ENCODE data around the gene IMMT.

The IMMT gene

DNA sequence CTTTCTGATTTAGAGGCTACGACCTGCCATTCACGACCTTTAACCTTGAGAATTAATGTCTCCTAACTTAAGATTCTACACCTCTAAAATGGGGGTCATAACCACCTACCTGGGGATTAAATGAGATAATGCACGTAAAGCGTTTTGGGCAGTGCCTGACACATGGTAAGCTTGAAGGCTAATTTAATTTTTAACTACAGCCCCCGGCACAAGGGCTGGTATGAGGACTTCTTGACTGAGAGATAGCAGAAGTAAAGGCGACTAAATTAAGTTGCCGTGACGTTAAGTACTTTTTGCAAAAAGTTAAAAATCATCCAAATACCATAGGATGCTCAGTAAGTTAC lies 4.5 kb upstream of the IMMT start:
- no peak for DNase-seq (ENCODE audit: low spot score)

DNA sequence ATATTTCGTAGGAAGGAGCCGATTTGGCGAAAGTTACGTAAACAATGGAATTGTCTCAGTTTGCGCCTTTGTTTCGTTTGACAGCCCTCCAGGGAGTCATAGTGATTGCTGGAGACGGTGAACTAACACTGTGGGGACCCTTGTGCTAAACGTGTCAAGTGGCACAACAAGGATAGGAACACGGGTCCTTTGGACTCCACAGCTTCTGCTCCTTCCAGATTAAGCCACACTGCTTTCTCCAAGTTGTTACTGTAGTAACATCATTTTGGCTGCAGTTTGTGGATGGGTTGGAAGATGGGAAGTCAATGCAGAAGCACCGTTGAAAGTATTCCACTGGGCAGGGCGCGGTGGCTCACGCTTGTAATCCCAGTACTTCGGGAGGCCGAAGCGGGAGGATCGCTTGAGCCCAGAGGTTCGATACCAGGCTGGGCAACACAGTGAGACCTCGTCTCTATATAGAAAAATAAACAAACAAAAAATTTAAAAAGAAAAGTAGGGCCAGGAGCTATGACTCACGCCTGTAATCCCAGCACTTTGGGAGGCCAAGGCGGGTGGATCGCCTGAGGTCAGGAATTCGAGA lies 636 bp upstream of the IMMT start:
- no peak for DNase-seq (ENCODE audit: low spot score)

DNA sequence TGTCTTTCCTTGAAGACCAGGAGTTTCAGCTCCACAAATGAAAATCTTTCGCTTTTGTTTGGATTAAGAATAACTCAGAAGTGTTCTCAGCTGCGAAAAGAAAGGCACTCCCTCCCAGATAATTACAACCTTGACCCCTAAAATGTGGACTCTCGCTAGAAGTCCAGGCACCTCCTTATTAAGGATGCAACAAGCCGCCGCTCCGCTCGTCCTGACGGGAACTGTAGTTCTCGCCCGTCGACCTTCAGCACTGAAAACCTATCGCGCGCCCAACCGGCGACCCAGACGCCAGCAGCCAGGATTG lies 559 bp downstream of the IMMT start:
- no peak for DNase-seq (ENCODE audit: low spot score)

DNA sequence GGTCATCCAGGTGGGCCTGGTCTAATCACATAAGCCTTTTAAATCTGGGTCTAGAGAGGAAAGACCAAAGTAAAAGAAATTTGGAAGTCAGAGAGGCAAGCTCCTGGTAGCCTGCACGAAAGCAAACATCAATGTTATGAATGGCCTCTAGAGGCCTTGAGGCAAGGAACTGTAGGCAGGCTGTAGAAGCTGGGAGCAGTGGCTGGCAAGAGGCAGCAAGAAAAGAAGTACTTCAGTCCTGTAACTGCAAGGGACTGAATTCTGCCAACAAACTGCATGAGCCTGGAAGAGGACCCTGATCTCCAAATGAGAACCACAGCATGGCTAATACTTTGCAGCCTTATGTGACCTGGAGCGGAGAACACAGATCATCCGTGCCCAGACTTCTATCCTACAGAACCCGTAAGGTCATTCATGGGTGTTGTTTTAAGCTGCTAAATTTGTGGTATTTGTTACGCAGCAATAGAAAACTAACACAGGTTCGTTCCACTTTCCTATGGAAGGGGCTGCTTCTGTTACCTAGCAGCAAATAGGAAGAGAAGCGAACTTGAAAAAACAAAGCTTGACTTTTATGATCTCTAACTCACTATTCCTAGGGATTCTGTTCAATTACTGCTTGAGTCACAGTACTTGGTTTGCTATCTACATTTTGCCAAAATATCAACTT lies 1.2 kb downstream of the IMMT start:
- DNase-seq (ENCODE audit: low spot score): no peak

DNA sequence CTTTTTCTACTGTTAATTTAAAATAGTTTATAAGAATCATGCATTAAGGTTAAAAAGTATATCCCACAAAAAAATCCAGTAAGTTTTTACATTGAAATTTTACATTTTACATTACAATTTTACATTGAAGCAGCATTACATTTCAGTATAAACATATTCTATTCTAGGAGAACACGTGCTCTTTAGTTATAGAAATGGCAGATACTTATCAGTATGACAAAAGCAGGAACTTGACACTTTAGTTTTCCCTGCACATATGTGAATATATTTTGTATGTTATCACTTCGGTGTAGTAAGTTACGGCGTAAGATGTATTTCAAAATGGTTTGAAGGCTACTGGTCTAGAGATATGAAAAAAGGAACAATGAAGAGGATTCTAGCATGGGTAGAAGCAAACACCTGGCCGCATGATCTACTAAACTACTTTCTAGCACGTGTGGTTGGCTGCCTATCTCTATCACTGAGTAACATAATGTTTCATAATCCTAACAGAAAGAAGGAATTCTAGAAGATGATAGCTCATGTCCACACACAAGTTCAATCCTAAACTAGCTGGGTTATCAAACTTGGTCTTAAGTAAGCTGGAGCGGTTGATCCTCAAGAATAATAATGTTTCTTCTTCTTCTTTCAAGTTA lies 5.4 kb downstream of the IMMT start:
- no peak for DNase-seq (ENCODE audit: low spot score)

DNA sequence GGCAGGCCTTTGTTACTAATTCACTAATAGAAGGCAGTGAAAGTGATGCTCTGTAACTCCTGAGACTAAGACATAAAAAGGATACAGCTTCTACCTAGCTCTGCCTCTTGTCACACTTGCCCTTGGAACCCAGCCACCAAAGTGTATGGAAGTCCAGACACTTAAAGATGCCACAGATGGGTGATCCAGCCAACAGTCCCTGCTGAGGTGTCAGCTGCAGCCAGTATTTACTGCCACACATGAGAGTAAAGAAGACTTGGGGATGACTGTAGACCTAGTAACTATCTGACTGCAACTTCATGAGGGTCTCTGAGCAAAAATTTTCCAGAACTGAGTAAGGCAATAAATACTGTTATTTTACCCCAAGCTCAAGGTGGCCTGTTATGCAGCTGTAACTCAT lies 8.8 kb downstream of the IMMT start:
- DNase-seq (ENCODE audit: low spot score): no peak

DNA sequence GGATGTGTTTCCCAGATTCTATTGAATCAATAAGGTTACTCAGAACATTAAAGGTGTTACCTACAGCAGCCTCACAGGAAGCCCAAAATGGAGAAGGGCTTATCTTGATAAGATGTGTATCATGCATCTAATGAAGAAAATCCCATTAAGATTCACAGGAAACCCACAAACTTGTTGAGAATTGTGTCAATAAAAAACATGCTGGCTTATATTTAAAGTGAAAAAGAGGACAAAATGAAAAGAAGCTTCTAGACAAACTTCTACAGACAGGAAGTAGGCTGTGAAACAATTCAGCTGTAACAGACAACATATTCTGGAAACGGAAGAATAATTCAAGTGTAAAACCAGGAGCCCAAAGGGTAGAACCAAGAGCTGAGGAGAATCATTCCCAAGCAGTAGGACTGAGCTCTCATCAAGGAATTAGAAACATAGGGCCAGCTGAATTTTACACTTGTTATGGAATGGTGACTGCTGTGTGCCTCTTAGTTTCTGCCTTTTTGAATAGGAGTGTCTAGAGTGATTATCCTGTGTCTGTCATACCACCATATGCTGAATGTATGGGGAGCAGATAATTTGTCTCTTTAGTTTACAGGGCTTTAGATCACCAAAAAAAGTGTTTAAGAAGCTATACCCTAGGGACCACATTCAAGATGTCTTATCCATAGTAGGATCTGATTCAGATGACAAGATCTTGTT lies 9.6 kb downstream of the IMMT start:
- no peak for DNase-seq (ENCODE audit: low spot score)

DNA sequence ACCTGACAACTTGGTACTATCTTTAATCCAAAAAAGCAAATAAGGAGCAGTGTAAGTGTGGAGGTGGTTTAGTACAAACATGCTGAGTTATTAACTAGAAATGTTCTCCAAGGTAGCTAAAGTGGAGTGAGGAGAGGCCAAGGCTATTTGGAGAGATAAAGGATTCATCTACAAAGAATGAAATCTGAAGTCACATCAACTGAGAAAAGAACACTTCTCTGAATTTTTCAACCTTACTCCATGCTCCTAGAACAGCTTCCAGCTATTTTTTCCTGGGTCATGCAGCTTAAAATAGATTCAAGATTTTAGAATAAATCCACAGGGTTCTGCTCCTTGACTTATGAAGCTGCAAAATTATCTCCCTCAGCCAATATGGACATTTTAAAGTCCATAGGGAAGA lies 18.7 kb downstream of the IMMT start:
- no peak for DNase-seq (ENCODE audit: low spot score)

DNA sequence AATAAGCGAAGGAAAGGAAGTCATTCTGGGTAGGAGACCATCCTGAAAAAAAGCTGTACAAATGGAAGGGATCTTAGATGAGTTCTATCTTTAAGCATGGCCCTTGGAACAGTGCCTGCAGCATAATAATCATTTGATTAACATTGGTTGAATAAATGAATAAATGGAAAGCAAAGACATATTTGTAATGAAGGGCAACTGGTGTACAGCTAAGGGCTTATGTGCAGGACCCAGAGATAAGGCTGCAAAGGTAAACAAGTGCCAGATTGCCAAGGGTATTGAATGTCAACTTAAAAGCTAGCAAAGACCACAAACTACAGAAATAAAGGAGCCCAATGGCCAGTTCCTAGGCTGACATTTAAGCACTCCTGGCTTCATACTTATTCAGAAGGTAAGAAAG lies 19.4 kb downstream of the IMMT start:
- no peak for DNase-seq (ENCODE audit: low spot score)

DNA sequence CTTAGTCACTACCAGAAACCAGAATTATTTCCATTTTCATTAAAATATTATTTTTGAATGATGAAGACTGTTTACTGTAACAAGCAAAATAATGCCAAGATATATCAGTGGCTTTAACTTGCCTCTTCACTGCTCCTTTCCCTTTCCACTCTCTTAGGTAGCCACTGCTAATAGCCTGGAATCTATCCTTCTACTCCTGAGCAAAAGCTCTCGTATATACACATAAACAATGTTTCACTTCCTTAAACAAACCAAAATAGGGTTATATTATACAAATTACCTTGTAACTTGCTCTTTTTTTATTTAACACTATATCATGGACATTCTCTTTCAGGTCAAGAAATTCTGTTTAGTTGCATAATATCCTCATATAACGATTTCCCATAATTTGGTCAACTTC lies 20.8 kb downstream of the IMMT start:
- no peak for DNase-seq (ENCODE audit: low spot score)

DNA sequence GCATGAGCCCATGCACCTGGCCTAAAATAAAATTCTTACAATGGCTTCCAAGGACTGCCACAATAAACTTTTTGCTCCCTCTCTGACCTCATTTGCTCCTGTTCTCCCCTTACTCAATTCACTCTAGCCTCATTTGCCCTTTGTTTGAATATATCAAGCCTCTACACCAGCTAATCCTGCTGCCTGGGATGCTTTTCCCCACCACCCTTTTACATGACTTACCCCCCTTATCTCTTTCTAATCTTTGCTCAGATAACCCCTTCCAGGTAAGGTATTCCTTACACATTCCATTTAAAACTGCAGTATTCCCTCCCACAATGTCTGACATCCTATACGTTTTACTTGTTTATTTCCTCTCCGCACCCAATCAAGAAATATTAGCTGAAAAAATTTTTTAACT lies 22.7 kb downstream of the IMMT start:
- DNase-seq (ENCODE audit: low spot score): no peak

DNA sequence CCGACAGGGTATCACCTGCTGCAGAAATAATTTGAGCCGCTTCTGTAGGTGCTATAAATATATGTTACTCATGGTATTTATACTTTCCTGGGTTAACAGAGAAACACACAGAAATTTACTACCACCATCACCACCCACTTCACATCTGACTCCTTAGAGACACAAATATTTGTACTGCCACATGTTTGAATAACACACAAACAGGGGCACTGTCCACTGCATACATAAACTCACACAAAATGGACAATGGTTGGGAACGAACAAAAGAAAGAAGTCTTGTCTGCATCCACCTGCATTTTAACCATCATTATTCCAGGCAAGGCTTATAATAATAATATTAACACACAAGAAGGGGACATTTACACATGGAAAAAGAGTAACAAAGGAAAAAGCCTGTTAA lies 24.0 kb downstream of the IMMT start:
- DNase-seq (ENCODE audit: low spot score): no peak

DNA sequence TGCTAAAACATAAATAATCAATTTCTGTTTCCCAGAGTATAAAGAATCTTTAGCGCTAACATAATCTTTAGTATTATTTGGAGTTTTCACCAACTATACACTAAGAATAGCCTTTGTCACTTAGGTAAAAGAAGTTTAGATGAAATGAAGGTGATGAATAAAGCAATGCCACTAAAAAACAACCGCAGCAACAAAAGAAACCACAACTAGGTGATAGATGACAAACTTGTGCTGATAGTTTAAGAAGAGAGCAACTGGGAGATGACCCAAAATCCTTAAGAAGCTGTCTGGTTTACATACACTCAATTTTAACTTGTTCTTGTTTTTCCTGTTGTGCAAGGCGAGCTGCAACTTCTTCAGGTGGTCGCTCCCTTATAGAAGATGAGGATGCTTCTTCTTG lies 24.8 kb downstream of the IMMT start:
- no peak for DNase-seq (ENCODE audit: low spot score)

DNA sequence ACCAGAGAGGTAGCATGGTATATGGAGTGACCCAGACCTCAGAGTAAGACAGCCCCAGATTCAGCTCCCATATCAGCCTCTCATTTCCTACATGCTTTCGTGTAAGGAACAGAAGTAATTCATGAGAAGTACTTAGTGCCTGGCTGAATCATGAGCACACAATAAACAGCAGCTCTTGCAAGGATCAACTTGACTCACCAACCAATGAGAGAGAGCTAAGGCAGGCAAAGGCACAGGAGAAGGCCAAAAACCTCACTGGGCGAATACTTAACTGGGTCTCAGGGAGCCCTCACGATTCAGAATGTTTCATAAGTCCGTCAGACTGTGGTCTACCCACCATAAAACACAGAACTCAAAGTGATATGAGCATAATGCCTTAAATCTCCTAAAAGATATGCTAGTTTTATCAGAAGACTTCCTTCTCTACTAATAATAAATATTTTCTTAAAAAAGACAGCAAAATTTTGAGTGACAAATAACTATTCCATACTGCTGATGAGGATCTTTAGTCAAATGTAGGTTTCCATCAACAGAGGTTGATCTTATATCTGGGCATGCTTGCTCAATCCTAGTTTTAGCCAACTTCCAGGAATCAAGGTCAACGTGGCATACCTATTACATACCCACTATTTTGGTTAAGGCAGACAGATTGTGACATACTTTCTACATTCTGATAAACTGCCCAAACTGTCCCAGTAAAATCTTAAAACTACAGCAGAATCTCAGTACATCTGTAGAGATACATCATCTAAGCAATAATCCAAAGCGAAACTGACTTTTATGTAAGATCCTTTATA lies 34.9 kb downstream of the IMMT start:
- DNase-seq (ENCODE audit: low spot score): no peak

DNA sequence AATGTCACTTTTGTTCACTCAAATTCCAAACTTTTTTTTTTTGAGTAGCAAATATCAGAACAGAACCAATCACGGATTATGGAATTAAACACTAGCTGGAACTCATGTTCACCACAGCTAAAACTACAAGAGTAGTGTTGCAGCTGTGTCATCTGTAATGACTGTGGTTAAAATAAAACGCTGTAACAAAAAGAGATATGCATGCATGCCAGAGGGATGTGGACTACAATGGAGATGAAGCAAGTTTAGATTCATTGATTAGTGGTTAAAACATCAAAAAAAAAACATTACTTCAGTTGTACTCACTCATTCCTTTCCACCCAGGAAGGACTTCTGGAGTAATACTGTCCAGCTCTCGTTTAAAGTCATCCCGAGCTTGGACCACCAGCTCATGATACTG lies 37.0 kb downstream of the IMMT start:
- DNase-seq (ENCODE audit: low spot score): no peak

DNA sequence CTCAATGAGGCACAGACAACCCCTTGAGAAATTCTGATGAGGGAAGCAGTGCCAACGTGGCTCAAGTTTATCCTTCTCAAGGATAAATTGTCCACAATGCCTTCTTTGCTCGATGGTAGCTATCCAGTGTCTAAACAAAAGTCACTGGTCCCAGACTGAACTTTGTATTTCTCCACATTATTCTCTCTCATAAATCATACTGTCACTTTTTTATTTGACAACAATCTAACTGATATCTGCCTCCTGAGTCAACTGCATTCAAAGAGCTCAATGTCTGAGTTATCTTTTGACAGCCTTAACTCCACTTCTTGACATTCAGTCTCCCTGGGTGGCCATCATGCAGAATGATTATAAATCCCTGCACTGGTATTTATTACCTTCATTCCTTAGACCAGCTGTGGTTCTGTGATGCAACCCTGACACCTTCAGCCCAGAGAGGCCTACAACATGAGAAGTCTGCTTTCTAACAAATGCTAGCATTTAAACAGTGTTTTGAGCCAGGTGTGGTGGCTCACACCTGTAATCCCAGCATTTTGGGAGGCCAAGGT lies 38.2 kb downstream of the IMMT start:
- no peak for DNase-seq (ENCODE audit: low spot score)

DNA sequence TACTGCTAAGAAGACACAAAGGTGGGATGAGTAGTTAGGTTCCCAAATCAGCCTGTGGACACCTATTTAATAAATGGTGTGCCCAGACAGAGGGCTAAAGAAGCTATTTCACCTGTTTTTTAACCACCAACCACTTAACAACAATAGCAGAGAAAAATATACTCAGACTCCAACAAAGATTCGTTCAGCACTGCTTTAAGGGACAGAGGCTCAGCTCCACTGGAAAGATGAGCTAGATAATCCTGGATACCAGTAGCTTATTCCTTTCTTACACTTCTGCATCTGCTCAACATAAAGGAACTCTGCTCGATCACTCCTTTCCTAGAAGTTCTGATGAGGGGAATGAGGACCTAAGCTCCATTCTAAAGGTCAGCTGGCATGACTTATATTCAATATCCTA lies 44.8 kb downstream of the IMMT start:
- DNase-seq (ENCODE audit: low spot score): no peak

DNA sequence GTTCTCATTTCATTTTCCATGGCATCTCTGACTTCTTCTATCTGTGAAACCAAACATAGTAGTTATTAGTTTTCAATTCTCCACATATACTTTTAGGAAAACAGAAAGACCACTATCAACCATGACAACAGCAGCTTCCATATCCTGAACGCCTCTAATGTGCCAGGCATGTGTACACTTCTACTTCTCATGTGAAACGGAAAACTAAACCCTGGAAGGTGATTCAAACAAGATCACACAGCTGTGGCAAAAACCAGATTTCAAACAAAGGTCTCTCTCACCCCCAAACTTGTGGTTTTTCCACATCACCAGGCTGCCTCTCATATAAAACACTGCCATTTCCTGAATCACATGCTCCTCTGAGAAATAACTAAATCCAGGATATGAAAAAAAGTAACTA lies 47.5 kb downstream of the IMMT start:
- DNase-seq (ENCODE audit: low spot score): no peak

DNA sequence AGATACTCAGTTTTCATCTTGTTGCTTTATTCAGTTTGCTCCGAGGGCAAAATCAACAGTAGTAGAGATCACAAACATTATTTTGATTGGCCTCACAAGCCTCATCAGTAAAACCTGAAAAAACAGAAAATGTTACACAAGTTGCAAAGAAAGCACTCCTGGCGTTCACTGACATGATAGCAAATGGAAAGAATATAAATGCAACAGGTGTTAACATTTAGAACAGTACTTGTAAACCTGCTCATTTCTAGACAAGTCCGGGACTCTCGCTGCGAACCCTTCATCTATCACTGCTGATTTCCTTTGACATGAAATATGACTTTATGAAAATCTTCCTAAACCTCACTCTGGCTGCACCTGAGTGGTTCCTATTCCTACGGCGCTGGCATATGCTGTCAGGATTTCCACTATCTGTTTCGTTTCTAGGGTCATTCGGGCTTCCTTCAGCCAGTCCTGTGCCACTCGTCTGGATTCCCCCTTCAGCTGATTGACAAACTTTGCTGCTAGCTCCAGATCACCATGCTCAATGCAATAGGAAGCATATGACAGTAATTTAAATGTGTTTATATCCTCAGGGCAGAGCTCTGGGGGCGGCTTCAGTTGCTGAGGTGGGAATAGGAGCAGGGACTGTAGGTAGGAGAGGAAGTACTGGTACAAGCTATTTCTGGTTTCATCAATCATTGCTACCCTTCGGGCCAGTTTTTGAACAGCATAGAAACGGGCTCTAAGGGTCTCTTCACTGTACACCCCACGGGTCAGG lies 51.2 kb downstream of the IMMT start:
- DNase-seq (ENCODE audit: low spot score): no peak

DNA sequence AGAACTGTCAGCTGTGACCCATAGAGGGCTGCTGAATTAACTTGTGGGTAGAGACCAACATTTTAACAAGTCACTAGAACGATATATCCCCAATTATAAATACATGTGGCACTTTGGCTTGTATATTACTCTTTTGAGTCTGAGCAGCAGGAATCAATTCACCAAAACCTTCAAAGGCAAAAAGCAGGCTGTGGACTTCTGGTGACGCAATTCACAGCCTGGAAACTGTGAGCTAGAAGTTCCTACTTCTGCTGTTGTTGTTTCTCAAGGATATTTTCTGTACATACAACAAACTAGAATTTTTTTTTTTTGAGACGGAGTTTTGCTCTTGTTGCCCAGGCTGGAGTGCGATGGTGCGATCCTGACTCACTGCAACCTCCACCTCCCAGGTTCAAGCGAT lies 52.0 kb downstream of the IMMT start:
- DNase-seq (ENCODE audit: low spot score): no peak

DNA sequence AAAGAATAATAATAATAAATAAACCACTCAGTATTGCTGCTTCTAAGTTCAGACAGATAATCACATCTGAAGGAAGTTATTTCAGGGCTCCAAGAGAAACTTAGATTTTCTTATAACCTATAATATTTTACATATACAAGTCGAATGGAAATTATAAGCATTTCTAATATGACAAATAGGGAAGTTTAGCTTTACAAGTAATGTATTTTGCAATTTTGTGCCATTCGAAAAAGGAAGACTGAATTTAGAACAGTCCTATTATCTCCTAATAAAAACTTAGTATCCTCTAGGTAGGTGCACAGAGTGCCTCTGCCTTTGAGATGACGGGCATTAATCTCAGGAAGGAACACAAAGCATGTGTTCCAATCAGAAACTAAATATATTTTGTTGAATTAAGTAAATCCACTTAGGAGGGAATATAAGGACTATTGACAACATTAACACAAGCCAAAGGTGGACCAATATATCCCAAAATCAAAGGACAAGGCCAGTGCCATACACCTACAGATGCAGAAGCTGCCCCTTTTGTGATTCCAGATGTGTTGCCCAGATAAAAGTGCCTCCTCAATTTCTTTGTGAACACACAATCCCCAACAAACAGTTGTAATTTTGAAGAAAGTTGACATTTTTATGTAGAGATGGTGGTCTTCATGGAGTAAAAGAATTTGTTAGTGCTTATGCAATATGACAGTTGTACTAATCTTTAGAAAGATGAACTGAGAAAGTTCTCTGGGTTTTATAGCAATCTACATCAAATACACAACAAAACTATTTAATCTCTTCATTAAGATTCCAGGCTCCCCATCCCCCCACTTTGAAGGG lies 52.6 kb downstream of the IMMT start:
- DNase-seq (ENCODE audit: low spot score): no peak
